ENCODE data around the gene EDC4.

GRCh38 chr16:67862623-67863583 lies 9.9 kb upstream of the EDC4 start:
- TF ChIP-seq ASH2L (IDR thresholded peaks at IDR 0.05; ENCODE audit: low read length) = no peak
- no peak for TF ChIP-seq CTCF (IDR thresholded peaks at IDR 0.05; ENCODE audit: control extremely low read depth in 1 of 3, insufficient read depth in 1 of 3, low read depth in 1 of 3, low read length in 3 of 3)
- no peak for TF ChIP-seq RNF2 (IDR thresholded peaks at IDR 0.05; ENCODE audit: borderline replicate concordance, low read depth, low read length, missing control alignments, poor library complexity, severe bottlenecking)
- no peak for TF ChIP-seq BRCA1 (IDR thresholded peaks at IDR 0.05; ENCODE audit: low read depth, low read length)
- no peak for TF ChIP-seq MAX (IDR thresholded peaks at IDR 0.05)
- no peak for TF ChIP-seq CREB1 (IDR thresholded peaks at IDR 0.05)
- TF ChIP-seq TEAD4 (IDR thresholded peaks at IDR 0.05; ENCODE audit: low read depth, low read length) = no peak
- TF ChIP-seq BACH1 (IDR thresholded peaks at IDR 0.05; ENCODE audit: low read length) = no peak
- TF ChIP-seq POLR2AphosphoS5 (IDR thresholded peaks at IDR 0.05; ENCODE audit: low read depth, low read length) = no peak
- no peak for TF ChIP-seq POLR2A (IDR thresholded peaks at IDR 0.05; ENCODE audit: control extremely low read depth in 1 of 2, low read depth in 2 of 2, low read length in 2 of 2)
- no peak for TF ChIP-seq NRF1 (IDR thresholded peaks at IDR 0.05; ENCODE audit: low read depth, low read length)
- no peak for TF ChIP-seq EP300 (IDR thresholded peaks at IDR 0.05; ENCODE audit: borderline replicate concordance in 1 of 2, low read depth in 2 of 2, low read length in 2 of 2)
- TF ChIP-seq TAF7 (optimal IDR thresholded peaks at IDR 0.05; ENCODE audit: borderline replicate concordance, low read depth, low read length) = no peak

All from H1 (cell line).